HG03457 (cell line): ENCODE data around the gene FAM174C.

ENCODE experiments used
- ATAC-seq: cut with Tn5 transposase; IDR thresholded peaks from one replicate; pipeline ENCODE4 v1.9.1; 2021; ENCODE audit warnings: moderate number of reproducible peaks; ENCODE audit not compliant: unreplicated experiment

FAM174C gene

DNA sequence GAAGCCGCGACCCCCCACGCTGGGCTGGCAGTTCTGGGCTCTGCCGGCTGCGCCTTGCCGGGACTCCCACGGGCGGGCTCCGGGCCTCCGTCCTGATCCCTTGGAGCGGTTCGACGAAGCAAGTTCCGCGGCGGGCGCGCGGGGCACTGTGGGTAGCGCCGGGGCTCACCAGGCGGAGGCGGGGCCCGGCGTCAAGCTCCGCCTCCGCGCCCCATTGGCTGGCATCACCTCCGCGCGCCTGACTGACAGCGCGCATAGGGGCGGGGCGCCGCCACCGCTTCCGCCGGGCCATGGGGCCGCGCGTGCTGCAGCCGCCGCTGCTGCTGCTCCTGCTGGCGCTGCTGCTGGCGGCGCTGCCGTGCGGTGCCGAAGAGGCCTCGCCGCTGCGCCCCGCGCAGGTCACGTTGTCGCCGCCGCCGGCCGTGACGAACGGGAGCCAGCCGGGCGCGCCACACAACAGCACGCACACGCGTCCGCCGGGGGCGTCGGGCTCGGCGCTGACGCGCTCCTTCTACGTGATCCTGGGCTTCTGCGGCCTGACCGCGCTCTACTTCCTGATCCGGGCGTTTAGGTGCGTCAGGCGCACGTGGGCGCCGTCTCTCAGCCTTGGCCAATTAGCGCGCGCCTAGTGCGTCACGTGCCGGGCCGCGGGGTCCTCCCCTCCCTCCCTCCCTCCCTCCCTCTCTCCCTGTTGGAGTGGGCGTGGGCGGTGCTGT lies at the start of gene FAM174C:
Gene FAM174C, plus strand, starts transcription at position 271 of the 716 bp plus-strand sequence. Its CDS starts 20 bp downstream, at position 291.
- peak; percentile 50 for ATAC-seq

- ATAC-seq, result no peak
Measured at GRCh38 chr19:1226227-1226518, 49.2 kb upstream of the FAM174C start.

DNA sequence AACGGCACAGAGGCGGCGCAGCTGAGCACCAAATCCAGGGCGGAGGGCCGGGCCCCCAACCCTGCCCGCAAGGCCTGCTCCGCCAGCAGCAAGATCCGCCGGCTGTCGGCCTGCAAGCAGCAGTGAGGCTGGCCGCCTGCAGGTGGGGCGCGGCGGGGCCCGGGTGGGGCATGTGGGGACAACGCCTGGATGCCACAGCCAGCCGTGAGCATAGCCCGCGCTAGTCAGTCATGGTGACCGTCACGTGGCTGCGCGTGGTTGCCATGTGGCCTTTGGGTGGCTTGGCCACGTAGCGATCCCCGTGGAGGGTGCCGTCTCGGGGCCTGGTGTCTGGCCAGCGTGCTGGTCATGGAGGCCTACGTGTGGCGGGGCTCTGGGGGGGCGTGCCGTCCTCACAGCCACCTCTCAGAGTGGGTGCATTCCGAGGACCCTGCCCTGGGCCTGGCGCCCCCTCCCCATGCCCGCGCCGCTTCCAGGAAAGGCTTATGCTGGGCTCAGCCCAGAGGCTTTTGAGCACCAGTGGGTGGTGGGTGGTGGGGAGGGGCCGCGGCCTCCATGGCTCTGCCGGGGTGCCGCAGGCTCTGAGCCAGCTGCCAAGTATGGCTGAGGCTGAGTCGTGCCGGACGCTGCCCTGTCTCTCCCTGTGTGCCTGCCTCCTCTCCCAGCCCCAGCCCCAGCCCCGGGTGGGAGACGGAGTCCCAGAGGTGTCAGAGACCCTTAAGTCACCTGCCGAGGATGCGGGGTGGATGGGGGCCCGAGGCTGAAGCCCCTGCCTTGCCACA lies 48.6 kb upstream of the FAM174C start:
- no peak for ATAC-seq

DNA sequence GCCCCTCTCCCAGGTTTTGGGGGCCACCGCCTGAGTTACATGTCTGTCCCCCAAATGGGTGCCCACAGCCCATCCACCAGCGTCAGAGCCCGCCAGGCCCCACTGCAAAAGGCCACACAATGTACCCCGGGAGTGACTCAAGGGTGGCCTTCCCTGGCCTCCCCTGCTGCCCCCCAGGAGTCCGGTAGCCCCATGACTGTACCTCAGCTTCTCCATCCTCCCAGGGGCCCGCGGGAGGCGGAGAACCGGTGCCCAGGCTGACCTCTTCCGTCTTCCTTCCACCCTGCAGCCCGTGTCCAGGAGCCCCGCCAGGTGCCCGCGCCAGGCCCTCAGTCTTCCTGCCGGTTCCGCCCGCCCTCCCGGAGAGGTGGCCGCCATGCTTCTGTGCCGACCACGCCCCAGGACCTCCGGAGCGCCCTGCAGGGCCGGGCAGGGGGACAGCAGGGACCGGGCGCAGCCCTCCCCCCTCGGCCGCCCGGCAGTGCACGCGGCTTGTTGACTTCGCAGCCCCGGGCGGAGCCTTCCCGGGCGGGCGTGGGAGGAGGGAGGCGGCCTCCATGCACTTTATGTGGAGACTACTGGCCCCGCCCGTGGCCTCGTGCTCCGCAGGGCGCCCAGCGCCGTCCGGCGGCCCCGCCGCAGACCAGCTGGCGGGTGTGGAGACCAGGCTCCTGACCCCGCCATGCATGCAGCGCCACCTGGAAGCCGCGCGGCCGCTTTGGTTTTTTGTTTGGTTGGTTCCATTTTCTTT lies 47.9 kb upstream of the FAM174C start:
- no peak for ATAC-seq

DNA sequence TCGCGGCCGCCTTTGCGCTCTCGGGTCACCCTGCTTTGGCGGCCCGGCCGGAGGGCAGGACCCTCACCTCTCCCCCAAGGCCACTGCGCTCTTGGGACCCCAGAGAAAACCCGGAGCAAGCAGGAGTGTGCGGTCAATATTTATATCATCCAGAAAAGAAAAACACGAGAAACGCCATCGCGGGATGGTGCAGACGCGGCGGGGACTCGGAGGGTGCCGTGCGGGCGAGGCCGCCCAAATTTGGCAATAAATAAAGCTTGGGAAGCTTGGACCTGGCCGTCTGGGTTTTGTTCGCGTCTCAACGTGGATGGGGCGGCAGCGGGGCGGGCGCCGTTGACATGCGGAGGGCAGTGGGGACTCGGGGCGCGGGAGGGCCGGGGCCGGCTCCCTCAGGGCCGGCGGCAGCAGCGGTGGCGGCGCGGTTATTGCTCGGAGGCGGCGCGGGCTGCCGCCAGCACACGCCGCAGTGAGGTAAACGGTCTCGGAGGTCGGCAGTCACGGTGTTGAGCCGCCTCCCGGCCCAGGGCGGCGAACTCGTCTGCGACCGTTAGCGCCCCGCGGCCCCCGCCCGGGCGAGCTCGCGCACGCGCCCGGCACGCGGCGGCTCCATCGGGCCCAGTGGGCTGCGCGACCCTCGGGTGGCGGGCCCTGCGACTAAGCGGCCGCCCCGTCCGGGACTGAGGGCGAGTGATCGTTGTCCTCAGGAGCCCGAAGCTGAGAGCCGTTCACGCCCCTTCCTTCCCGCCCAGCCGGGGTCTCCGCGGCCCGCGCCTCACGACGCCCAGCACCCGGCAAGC lies 47.0 kb upstream of the FAM174C start:
- ATAC-seq, result no peak

- no peak for ATAC-seq
Measured at GRCh38 chr19:1229056-1229923, 46.0 kb upstream of the FAM174C start.

GRCh38 chr19:1229924-1230782 lies 45.2 kb upstream of the FAM174C start:
- no peak for ATAC-seq

DNA sequence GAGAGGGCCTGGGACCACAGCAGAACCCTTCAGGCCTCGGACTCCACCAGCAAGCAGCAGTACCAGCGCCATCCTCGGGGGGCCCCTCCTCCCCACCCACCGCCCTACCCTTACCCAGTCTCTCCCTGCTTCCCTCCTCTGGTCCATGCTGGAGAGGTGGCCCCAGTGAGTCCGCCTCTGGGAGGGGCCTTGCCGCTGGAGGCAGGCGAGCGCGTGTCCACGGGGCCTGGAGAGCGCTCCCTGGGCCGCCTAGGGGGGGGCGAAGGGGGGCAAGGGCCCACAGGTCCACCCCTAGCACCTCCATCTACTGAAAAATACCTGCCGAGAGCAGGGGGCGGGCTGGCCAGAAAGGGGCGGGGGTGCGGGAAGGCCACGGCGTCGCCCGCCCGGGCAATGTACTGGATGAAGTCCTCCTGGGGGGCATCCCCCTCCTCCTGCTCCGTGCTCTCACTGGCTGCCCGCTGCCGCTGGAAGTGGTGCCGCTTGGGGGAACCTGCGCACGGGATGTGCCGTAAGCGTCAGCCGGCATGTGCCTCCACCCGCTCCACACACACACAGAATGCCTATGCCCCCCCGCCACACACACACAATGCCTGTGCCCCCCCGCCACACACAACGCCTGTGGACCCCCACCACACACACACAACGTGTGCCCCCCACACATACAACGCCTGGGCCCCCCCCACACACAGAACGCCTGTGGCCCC lies 44.4 kb upstream of the FAM174C start:
- no peak for ATAC-seq

- no peak for ATAC-seq
Measured at GRCh38 chr19:1231729-1232637, 43.3 kb upstream of the FAM174C start.

- no peak for ATAC-seq
Measured at GRCh38 chr19:1232652-1233072, 42.7 kb upstream of the FAM174C start.

DNA sequence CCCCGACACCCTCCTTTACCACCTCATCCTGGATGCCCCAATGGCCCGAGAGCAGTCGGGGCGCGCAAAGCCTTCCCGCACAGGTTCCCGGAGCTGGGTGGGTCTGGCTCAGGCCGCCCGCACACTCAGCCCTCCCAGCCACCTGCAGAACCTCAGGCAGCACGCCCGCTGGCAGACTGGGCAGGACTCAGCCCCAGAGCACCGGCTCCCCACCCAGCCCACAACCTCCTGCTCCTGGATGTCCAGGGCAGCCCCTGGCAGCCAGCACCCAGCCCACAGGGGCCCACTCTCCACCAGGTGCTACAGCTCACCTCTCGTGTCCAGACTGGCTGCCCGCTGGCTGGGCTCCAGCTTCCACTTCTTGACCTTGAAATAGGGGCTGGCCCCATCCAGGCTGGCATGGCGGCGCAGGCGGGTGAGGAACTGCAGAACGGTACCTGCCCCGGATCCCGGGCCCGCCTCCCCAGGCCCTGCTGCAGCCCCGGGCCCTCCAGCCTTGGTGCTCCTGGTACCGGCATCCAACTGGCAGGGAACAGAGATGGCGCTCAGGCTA lies 42.1 kb upstream of the FAM174C start:
- ATAC-seq, result no peak

DNA sequence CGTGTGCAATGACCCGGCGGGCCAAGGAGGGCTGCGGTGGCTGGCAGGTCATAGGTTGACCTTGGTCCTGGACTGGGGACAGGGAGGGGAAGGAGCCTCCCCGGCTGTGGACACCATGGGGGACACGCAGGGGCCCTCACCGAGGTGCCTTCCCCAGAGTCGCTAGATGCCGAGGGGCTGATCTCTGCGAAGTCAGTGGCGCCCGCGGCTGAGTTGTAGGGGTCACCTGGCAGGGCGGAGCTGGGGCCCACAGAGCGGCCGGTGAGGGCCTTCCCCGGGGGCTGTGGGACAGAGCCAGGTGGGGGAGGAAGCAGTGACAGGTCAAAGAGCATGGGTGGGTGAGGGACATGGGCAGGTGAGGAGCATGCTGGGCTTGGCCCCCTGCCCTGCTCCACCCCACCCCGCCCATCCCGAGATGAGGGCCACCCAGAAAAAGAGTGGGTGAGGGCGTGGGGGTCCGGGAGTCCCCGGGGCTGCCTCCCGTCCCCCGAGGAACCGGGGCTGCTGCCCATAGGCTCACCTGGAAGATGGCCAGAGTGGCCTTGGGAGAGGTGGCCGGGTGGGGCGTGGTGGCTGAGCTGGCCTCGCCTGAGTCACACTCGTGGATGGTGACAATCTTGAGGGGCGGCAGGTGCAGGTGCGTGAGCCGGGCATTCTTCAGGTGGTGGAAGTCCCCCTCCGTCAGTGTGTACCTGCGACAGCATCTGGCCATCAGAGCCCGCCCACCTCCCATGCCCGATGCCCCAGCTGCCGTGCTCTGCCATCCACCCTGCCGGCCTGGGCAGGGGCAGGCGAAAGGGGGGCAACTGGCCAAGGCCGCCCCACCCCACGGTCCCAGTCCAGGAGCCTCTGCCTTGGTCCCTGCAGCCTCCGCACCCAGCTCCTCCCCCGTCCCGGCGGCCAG lies 41.0 kb upstream of the FAM174C start:
- ATAC-seq, result no peak

DNA sequence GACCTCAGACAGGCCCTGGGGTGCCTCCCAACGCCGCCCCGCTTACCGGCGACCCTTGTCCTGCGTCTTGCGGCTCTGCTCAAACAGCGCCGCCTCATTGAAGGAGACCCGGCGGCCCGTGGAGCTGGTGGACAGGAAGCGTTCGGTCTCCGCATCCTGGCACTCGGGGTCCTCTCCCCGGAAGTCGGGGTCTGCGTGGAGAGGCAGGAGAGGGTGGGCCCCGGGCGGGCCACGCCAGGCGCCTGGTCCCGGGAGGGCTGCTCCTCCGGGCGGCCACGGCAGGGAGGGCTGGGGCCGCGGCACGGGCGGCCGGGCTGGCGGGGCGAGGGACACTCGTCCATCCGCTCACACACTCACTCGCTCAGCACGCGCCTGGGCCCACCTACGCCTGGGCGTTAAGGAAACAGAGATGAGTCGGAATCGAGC lies 40.4 kb upstream of the FAM174C start:
- no peak for ATAC-seq

- no peak for ATAC-seq
Measured at GRCh38 chr19:1235625-1236538, 39.4 kb upstream of the FAM174C start.

GRCh38 chr19:1236576-1236975 lies 38.8 kb upstream of the FAM174C start:
- no peak for ATAC-seq
